Left lobe of liver (tissue), 2 donors: ENCODE results near the gene WWOX. TPM values are rescaled to one million over a fixed set of nuclear protein-coding genes. Genes with fewer than 3 reads are reported as not detected.

ENCODE experiments used
- ATAC-seq: fragments of 200-7000 bp; cut with Tn5 transposase; one replicate; pipeline ENCODE4 v1.9.1; 2020; ENCODE audit warnings: mild to moderate bottlenecking, moderate library complexity
- DNase-seq: peaks from one replicate; pipeline ENCODE4 v3.0.0-alpha.2; 2020; ENCODE audit warnings: low spot score
- total RNA-seq: library from RNA; stranded (reverse); gene quantifications from one replicate; pipeline ENCODE4 v1.2.1, GENCODE V29; 2021
- donor health status: DM: no; HTN: no; CAD: no; lungs with moderate emphysema.
- donor health status: DM: no; HTN: yes; CAD: no.

The WWOX gene
- total RNA-seq, 1 donor from 2014 or later: 15.1 TPM

DNA sequence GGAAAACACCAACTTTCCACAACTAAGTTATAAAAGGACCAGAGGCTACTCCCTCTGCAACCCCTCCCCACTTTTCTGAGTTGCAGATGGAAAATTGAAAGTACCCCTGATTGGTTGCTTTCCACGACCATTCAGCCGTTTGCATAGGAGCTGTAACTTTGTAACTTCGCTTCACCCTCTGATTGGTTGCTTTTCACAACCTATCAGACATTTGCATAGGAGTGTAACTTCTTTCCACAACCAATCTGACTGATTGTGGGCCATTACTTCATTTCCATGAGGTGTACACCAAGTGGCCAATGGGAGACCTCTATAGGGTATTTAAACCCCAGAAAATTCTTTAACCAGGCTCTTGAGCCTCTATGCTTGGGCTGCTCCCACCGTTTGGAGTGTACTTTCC, 644.1 kb downstream of the WWOX start:
- no peak for ATAC-seq
- no peak for DNase-seq

DNA sequence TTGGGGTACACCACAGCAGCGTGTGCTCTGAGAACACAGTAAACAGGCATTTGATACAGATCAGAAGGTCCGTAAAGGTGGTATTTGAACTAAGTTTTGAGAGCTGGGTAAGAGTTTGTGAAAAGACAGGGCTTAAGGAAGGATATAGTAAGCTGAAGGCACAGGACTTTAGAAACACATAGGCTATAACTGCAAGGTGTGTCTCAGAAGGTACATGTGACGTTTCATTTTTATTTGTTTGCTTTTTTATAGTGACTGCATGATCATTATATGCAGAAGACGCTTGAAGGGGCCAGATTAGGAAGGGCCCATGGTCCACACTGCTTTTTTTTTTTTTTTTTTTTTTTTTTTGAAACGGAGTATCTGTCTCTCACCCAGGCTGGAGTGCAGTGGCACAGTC, 644.6 kb downstream of the WWOX start:
- ATAC-seq (no peak), DNase-seq (no peak)

DNA sequence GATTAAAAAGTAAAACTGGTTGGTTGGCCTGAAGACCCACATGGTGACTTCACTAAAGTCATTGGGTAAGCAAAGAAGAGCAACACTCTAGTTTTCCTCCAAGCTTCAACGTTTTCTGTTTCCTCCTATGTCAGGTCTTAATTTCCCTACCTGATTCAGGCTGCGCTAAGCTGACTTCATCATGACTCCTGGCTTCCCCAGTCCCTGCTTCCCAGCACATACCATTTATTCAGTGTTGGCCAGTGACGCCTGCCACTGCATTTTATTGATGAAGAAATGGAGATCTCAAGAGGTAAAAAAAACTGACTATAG, 645.3 kb downstream of the WWOX start:
- no peak for DNase-seq
- no peak for ATAC-seq

DNA sequence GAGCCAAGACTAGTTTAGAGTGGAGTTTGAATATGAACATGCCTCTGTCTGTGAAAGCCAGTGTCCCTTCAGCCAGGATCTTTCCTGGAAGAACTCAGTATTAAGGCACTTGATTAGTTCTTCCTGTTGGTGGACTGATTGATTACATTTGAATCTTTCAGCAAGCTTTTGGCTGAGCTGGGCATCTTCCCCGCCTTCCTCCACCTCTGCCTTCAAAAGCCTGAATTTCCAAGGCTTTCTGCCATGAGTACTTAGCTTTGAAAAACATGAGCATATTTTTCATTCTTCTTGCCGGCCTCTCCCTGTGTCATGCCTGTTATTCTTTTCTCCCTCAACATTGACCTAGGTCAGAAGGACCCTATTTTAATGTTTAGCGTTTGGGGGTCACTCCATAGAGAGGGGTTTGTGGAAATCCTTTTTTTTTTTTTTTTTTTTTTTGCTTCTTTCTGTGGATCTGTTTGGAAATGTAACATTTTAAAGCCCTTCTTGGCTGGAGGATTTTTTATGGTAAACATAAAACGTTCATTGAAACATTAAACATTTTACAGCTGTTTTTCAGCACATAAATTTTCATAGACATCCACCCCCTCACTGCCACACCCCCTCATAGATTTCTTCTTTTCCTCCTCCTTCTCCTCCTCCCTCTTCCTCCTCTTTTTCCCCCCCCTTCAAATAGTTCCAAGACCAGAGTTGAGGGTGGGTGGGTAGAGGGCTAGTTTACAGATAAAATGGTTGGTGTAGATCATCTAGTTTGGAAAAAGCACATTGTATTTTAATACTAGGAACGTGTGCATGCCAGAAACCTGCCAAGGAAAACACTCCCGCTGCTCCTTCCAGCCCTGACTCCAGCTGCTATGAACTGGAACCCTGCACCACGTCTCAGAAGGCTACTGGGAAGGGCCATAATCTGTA, 645.9 kb downstream of the WWOX start:
- DNase-seq (no peak), ATAC-seq (no peak)

DNA sequence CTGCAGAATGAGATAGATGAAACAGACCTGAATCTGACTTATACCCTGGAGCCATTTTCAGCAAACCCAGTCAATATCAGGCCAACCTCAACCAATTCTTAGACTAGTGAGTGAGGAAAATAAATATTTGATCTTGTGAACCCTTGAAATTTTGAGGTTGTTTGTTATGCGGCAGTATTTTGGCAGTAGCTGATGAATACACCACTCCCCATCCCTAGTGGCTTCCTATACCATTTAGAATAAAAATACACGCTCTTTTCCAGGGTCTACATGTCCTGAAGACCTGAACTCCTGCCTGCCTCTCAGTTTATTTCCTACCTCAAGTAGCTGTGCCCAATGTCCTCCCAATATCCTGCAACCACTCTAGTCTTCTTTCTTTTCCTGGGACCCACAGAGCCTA, 647.3 kb downstream of the WWOX start:
- no peak for ATAC-seq
- no peak for DNase-seq

DNA sequence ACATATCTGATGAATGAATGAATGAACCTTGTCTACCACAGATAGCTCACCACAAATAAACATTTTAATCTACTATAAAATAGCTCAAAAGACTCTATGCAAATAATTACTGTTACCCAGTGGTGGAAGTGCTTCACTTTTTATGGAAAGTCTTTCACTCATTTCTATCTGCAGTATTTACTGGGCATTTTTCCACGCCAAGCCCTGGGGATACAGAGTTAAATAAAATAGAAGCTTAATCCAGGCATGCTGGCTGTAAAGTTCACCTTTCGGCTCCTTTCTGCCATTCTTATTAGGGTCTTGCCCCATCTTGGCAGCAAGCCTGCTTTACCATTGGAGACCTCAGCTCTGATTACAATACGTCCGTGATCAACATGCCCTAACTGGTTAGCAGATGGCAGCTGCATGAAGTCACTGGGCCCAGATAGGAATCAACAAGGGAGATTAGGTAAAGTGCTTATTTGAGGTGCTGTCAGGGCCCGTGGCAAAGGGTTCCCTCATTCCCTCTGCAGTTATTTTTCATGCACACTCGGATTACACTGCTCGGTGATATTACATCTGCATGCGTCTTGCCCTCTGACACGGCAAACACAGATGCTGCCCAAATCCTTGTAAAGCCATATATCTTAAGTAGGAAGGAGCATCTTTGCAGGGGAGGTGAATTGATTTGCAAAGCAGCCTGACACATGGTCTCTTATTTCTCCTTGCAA, 648.9 kb downstream of the WWOX start:
- DNase-seq: no peak
- ATAC-seq: no peak

DNA sequence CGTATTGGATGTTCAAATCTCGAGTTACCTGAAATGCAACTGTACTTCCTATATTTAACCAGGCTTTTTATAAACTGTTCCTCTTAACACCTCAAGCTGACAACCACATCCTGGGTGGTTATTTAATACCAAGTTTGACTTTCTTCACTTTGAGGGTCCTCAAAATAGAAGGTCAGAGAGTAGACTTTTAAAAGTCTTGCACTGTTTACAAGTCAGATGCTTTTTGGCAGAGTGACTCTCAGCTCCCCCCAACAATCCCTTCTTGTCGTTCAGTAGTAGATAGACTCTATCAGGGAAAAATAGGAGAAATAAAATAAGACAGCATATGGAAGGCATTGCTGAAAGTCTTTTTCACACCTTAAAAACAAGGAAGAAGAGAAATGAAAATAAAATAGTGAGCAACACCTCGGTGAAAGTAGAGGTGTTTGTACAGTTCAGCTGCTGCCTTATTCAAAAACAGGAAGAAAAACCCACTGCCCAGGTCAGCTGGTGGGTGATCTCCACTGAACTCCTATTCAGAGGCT, 650.4 kb downstream of the WWOX start:
- no peak for DNase-seq

DNA sequence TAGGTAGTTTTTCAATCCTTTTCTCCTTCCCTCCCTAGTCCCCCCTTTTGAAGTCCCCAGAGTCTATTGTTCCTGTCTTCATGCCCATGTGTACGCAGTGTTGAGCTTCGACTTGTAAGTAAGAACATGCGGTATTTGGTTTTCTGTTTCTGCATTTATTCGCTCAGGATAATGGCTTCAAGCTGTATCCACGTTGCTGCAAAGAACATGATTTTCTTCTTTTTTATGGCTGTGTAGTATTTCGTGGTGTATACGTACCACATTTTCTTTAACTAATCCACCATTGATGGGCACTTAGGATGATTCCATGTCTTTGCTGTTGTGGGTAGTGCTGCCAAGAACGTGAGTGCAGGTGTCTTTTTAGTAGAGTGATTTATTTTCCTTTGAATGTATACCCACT, 651.2 kb downstream of the WWOX start:
- DNase-seq: no peak
- ATAC-seq: no peak

More for the DNA sequence above, 650.4 kb downstream of the WWOX start:
- ATAC-seq: no peak

DNA sequence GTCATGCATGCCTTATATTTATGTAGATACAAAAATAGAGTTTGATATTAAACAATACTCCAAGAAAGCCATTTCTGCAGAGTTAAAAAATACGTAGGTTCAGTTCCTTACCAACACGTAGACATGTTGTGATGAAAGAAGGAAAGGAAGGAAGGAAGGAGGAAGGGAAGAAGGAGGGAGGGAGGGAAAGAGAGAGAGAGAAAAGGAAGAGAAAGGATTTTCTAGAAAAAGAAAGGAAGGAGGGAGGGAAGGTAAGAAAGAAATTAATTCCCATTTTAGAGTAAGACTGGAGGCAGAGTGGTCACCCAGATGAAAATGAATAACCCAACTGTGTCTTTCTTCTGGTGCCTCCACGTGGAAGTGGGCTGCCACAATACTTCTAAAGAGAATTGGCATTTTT, 652.1 kb downstream of the WWOX start:
- ATAC-seq: no peak

DNA sequence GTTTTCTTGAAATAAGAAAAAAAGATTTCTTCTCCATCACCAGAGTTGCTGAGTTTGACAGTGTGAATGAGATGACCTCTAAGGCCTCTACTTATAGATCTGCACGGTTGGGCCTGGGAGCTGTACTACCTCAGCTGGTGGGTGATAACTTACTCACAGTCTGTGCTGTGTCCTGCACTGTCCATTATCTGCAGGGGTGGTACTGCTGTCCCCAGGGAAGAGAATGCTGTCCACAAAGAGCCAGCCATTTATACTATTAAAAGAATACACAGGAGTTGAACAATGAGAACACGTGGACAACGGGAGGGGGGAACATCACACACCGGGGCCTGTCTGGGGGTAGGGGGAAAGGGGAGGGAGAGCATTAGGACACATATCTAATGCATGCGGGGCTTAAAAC, 655.3 kb downstream of the WWOX start:
- ATAC-seq (no peak), DNase-seq (no peak)

More for the DNA sequence above, 652.1 kb downstream of the WWOX start:
- no peak for DNase-seq

DNA sequence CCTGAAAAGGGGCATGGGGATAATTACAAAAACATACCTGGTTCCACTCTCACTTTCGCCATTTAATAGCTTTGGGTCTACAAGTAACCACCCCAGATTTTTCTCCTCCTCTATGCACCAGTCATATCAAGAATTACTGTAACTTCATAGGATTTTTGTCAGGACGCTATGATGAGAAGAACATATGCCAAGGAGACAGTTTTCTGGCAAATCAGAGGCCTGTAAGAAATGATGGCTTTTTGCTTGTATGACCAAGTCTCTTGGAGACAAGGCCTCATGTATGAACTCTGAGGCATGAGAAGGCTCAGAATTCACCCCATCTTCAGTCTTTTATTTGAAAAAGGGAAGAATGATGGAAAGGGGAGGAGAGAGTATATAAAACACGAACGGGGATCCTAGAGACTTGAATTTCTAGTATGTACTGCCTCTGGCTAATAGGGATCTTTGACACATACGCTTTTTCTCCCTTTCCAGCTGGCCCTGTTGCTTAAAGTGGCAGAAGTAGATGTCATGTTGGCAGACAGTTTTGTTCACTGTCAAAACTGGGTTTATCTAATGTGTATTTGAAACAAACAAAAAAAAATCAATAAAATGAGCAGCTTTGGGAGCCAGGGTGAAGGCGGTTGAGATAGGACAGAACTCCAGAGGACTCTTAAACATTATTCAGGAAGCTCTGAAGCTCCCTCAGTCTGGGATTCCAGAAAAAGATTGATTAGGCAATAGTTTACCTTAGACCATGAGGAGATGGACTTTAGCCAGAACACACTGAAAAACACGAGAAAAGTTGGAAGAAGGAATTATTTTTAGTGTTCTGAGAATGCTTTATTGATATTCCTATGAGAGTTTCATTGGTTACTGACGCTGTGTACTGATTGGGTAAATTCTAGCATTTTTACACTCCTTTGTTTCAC, 656.6 kb downstream of the WWOX start:
- DNase-seq (peak; percentile 57), ATAC-seq (peak; percentile 94)

DNA sequence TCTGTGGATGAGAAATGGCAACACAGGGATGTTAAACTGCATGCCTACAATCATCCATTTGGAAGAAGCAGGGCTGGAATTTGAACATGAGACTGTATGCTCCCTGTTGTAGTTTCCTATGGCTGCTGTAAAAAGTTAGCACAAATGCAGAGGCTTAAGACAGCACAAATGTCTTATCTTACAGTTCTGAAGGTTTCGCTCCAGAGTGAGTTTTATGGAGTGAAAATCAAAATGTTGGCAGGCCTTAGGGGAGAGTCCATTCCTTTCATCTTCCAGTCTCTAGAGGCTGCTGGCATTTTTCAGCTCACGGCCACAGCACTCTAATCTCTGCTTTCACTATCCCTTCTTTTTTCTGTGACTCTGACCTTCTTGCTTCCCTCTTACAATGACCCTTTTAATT, 660.1 kb downstream of the WWOX start:
- no peak for ATAC-seq
- no peak for DNase-seq

DNA sequence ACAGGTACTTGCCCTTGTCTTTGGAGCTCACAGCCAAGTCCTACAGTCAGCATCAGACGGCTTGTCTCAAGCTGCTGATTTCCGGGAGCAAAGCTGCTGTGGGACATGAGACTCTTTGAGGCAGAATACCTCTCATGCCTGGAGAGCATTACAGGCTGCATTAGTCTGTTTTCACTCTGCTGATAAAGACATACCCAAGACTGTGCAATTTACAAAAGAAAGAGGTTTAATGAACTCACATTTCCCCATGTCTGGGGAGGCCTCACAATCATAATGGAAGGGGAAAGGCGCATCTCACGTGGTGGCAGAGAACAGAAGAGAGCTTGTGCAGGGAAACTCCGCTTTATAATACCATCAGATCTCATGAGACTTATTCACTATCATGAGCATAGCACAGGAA, 661.2 kb downstream of the WWOX start:
- DNase-seq (no peak), ATAC-seq (no peak)

DNA sequence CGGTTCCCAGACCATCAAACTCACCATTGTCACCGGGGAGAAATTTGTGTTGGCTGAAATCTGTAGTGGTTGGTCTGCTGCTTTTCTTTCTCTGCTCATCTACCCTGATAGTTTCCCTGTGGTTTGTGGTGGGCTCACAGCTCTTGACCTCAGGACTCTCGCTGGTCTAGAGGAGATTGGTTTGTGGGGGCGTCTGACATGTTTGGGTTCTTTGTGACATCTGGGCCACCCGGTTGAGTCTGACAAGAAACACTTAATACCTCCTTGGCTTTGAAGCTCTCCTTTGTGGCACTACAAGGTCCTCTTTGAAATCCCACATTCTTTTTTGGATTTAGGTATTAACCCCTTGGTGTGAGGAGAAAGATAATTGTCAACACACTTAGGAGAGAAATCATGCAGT, 662.0 kb downstream of the WWOX start:
- DNase-seq: no peak
- no peak for ATAC-seq

DNA sequence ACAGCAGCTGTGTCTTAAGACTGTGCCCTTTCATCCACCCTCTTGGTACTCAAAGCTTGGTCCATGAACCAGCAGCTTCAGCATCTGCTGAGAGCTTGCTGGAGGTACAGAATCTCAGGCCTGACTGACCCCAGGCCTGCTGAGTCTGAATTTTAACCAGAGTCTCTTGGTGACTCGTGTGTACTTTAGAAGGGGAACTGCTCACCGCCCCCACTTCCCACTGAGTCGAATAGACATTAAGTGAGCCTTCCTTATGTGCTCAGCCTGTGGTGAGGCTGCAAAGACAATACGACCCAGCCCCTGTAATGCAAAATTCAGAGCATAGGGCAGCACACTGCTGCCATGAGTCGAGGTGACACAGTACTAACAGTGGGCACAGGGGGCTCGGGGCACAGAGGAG, 662.8 kb downstream of the WWOX start:
- DNase-seq (no peak), ATAC-seq (no peak)

DNA sequence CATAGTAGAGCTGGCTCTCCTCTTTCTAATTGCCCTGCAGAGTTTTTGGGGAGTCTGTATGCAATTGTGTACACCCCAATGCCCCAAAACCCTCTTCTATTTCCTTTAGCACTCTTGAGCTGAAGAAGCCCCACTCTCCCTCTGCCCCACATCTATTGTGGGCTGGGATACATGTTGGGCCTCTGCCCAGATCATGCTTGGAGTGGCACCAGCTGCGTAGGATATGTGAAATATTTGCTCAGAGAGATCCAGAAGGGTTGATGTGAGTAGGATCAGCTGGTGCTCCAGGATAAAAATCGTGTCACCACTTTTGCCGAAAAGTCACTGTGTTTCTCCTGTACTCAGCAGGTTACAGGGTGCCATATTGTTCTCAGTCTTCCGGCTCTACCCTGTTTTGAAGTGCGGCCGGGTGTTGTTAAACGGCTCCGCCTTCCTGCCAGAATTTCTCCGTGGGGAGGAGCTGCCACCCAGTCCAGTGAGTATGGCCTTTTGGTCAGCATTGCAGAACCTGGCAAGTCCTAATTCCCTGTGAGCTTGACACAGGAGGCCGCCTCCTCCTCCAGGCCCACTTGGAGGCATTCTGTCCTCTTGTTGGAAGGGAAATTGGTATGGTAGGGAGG, 664.5 kb downstream of the WWOX start:
- ATAC-seq: peak; percentile 89

DNA sequence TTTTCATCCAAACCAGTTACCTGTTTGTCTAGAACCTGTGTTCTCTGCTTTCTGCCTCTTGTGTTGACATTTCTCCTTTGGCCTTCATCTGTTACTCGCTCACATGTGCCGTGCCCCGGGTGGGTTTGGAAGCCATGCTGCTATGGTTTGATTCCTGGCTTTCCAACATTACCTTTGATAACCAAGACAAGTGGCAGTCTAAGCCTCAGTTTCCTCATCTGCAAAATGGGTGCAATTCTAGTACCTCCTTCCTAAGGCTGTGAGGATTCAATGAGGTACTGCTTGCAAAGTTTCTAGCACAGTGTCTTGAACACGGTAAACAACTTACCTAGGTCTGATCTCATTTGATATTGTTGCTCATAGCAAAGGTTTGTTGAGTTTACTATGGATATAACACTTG, 665.0 kb downstream of the WWOX start:
- no peak for ATAC-seq
- no peak for DNase-seq

More for the DNA sequence above, 664.5 kb downstream of the WWOX start:
- DNase-seq: peak; percentile 75

DNA sequence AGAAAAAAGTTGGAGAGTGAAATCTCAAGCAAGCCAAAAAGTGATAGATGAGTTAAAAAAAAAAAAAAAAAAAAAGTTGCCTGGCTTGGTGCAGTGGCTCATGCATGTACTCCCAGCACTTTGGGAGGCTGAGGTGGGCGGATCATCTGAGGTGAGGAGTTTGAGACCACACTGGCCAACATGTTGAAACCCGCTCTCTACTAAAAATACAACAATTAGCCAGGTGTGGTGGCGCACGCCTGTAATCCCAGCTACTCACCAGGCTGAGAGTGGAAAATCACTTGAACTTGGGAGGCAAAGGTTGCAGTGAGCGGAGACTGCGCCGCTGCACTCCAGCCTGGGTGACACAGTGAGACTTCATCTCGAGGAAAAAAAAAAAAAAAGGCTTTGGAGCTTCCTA, 668.8 kb downstream of the WWOX start:
- no peak for DNase-seq
- no peak for ATAC-seq

DNA sequence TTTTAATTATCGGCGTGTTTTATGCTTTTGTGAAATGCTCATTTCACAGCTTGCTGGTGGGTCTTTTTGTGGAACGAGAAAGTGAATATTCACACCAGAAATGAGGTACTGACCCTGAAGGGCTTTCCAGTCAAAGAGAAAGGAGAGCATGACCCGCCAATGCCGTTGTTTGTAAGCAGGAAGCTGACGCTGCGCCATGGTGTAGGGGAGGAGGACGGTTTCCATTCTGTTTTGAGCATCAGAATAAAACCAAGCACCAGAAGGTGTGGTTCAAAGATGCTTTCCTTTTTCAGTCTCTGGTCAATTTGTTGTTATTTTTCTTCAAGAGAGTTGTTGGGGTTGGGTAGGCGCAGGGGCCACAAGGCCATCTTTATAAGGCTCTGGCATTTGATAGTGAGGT, 669.3 kb downstream of the WWOX start:
- no peak for ATAC-seq

DNA sequence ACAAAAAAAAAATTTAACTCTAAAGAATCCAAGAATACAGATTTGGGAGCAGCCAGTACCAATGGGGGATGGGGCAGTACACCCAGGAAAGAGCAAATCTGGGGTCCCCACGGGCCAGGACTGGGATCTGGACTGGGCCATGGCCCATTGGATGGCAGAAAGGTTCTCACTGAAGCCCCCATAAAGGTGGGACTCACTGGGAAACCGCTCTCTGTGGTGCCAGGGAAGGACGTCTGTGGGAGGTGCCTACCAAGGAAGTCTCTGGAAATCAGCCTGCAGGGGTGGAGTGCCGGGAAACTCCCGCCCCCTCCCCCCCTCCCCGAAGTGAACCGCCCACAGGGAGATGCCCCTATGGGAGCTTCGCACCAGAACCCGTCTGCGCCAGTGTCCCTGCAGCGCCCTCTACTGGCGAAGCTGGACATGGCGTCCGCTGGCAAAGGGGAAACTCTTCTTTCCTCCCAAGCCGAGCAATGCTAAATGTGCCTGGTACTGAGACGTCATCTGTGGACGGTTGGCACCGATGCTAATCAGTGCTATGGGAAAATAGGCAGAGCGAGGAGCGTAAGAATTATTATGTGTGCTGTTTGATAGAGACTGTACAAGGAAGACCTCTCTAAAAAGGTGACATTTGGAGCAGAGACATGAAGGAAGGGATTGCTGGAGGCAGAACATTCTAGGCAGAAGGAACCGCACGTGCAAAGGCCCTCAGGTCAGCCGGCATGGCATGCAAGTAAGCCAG, 671.1 kb downstream of the WWOX start:
- ATAC-seq (peak; percentile 99), DNase-seq (peak; percentile 85)

More for the DNA sequence above, 669.3 kb downstream of the WWOX start:
- DNase-seq: no peak
